ENCODE data around the gene BORCS5. TPM values are rescaled to one million over a fixed set of nuclear protein-coding genes. Genes with fewer than 3 reads are reported as not detected.

The BORCS5 gene
- total RNA-seq, 1 donor from 2014 or later, result 13.3 TPM

DNA sequence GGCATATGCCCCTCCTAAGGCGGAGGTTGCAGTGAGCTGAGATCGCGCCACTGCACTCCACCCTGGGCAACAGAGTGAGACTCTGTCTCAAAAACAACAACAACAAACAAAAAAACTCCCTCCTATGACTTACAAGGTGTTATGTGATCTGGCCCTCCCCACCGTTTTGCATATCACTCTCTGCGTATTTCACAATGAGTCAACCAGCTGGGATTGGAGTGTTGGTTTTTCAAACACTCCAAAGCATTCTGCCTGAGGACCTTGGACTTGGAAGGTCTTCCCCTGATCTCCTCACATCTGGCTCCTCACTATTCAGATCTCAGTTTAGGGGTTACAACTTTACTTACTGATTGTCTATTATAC is 20.8 kb upstream of the BORCS5 start:
- H3K4me2 ChIP-seq, result no peak overlapping the region
- no peak overlapping the region for H3K9ac ChIP-seq
- no peaks in the 10 kb centered on the region for H3K9me3 ChIP-seq (ENCODE audit: low read depth)
- no peak overlapping the region for H3K27ac ChIP-seq
- no peaks in the 10 kb centered on the region for H4K20me1 ChIP-seq (ENCODE audit: low read depth)
- H3K4me3 ChIP-seq, result no peak overlapping the region
- H3K4me1 ChIP-seq, result peaks cover 8% of the 10 kb centered on the region
- no peaks in the 10 kb centered on the region for H3K27me3 ChIP-seq
- Mint-ChIP-seq H3K4me3 (no peak overlapping the region), H3K9me3 (no peaks in the 10 kb centered on the region), H3K4me1 (peaks cover 15% of the 10 kb centered on the region), H3K36me3 (peaks cover 2% of the 10 kb centered on the region), H3K27ac (no peak overlapping the region), H3K27me3 (ENCODE audit: insufficient read depth, low read depth) (no peaks in the 10 kb centered on the region)
- H3F3A ChIP-seq (ENCODE audit: low read depth), result no peaks in the 10 kb centered on the region
- no peak for DNase-seq (ENCODE audit: low spot score)
- TF ChIP-seq, protein P1, sequence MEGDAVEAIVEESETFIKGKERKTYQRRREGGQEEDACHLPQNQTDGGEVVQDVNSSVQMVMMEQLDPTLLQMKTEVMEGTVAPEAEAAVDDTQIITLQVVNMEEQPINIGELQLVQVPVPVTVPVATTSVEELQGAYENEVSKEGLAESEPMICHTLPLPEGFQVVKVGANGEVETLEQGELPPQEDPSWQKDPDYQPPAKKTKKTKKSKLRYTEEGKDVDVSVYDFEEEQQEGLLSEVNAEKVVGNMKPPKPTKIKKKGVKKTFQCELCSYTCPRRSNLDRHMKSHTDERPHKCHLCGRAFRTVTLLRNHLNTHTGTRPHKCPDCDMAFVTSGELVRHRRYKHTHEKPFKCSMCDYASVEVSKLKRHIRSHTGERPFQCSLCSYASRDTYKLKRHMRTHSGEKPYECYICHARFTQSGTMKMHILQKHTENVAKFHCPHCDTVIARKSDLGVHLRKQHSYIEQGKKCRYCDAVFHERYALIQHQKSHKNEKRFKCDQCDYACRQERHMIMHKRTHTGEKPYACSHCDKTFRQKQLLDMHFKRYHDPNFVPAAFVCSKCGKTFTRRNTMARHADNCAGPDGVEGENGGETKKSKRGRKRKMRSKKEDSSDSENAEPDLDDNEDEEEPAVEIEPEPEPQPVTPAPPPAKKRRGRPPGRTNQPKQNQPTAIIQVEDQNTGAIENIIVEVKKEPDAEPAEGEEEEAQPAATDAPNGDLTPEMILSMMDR (IDR thresholded peaks at IDR 0.05), result no peak
- TF ChIP-seq EZH2 (IDR thresholded peaks at IDR 0.05), result no peak
- no peak for TF ChIP-seq EZH2phosphoT487 (IDR thresholded peaks at IDR 0.05)
- no peaks in the 10 kb centered on the region for H3K79me2 ChIP-seq (ENCODE audit: low read depth)
- H3K36me3 ChIP-seq, result no peaks in the 10 kb centered on the region
- no peak overlapping the region for H2AFZ ChIP-seq (replicated peaks)

DNA sequence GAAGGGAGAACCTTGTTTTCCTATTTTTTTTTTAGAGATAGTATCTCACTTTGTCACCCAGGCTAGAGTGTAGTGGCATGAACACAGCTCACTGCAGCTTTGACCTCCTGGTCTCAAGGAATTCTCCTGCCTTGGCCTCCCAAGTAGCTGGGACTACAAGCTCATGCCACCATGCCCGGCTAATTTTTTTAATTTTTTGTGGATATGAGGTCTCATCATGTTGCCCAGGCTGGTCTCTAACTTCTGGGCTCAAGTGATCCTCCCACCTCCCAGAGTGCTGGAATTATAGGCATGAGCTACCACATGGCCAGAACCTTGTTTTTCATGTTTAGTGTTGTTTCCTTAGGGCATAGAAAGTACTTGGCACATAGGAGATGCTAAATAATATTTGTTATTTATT is 20.4 kb upstream of the BORCS5 start:
- Mint-ChIP-seq H3K9me3 (no peaks in the 10 kb centered on the region), H3K27me3 (ENCODE audit: insufficient read depth, low read depth) (no peaks in the 10 kb centered on the region), H3K36me3 (peaks cover 2% of the 10 kb centered on the region), H3K4me3 (no peak overlapping the region), H3K4me1 (peaks cover 10% of the 10 kb centered on the region), H3K27ac (no peak overlapping the region)
- TF ChIP-seq, protein P1 (IDR thresholded peaks at IDR 0.05), result no peak
- TF ChIP-seq EZH2phosphoT487 (IDR thresholded peaks at IDR 0.05), result no peak
- no peak for TF ChIP-seq EZH2 (IDR thresholded peaks at IDR 0.05)
- no peak for DNase-seq (ENCODE audit: low spot score)
- no peaks in the 10 kb centered on the region for H3K27me3 ChIP-seq
- no peak overlapping the region for H2AFZ ChIP-seq (replicated peaks)
- no peak overlapping the region for H3K4me3 ChIP-seq
- H3K9ac ChIP-seq, result no peak overlapping the region
- H3K4me1 ChIP-seq, result peaks cover 6% of the 10 kb centered on the region
- no peaks in the 10 kb centered on the region for H3F3A ChIP-seq (ENCODE audit: low read depth)
- H3K27ac ChIP-seq, result no peak overlapping the region
- no peaks in the 10 kb centered on the region for H3K36me3 ChIP-seq
- no peaks in the 10 kb centered on the region for H3K79me2 ChIP-seq (ENCODE audit: low read depth)
- H4K20me1 ChIP-seq (ENCODE audit: low read depth), result no peaks in the 10 kb centered on the region
- H3K4me2 ChIP-seq, result no peak overlapping the region
- no peaks in the 10 kb centered on the region for H3K9me3 ChIP-seq (ENCODE audit: low read depth)

DNA sequence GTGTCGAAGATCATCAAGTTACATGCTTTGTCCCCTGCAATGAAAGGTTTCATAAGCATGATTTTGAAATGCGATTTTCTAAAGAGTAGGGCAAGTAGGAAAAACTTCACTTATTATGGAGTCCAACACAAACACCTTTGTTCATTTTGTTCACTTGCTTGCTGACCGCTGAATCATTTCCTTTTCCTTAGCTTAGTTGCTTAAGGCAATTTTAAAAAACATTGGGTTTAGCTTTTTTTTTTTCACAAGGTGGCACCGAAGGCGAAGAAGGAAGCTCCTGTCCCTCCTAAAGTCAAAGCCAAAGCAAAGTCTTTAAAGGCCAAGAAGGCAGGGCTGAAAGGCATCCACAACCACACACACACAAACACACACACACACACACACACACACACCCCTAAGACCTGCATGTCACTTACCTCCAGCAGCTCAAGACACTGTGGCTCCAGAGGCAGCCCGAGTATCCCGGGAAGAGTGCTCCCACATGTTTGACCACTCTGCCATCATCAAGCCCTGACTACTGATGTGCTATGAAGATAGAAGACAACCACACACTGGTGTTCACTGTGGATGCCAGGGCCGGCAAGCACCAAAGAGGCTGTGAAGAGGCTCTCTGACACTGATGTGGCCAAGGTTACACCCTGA is 18.2 kb upstream of the BORCS5 start:
- Histone ChIP-seq H3K27ac (no peak overlapping the region), H3K27me3 (no peaks in the 10 kb centered on the region), H3K9me3 (ENCODE audit: low read depth) (no peaks in the 10 kb centered on the region), H3K79me2 (ENCODE audit: low read depth) (no peaks in the 10 kb centered on the region), H4K20me1 (ENCODE audit: low read depth) (no peaks in the 10 kb centered on the region), H2AFZ (replicated peaks) (no peak overlapping the region), H3K36me3 (no peaks in the 10 kb centered on the region), H3K4me1 (no peaks in the 10 kb centered on the region), H3K9ac (no peak overlapping the region), H3F3A (ENCODE audit: low read depth) (no peaks in the 10 kb centered on the region), H3K4me3 (no peak overlapping the region), H3K4me2 (no peak overlapping the region)
- Mint-ChIP-seq H3K9me3 (no peaks in the 10 kb centered on the region), H3K36me3 (peaks cover 2% of the 10 kb centered on the region), H3K4me1 (no peaks in the 10 kb centered on the region), H3K4me3 (no peak overlapping the region), H3K27me3 (ENCODE audit: insufficient read depth, low read depth) (no peaks in the 10 kb centered on the region), H3K27ac (no peak overlapping the region)
- TF ChIP-seq EZH2 (IDR thresholded peaks at IDR 0.05), result no peak
- TF ChIP-seq, protein P1 (IDR thresholded peaks at IDR 0.05), result no peak
- TF ChIP-seq EZH2phosphoT487 (IDR thresholded peaks at IDR 0.05), result no peak
- DNase-seq (ENCODE audit: low spot score), result no peak

All from neural progenitor cell (in vitro differentiated cells).